Lower leg skin (tissue), 4 donors: ENCODE results near the gene PDE6A. TPM values are rescaled to one million over a fixed set of nuclear protein-coding genes. Genes with fewer than 3 reads are reported as not detected.

Experiments
- DNase-seq, 2 donors: peaks; one replicate each; pipeline ENCODE4 v3.0.0-alpha.2; 2019; ENCODE audit warnings: low spot score in 2 of 2
- H3K4me3 ChIP-seq: fragments of 200-600 bp; sonication (generic); 2 replicates; pipeline ENCODE4 v1.5.1; 2017; ENCODE audit warnings: mild to moderate bottlenecking, low read depth; ENCODE audit not compliant: poor library complexity, severe bottlenecking
- CTCF ChIP-seq, 3 donors: fragments of 450-650 bp; IDR thresholded peaks; one replicate each; pipeline ENCODE4 v1.5.1; 2016; ENCODE audit warnings: antibody characterized with exemption in 3 of 3, mild to moderate bottlenecking in 3 of 3, moderate library complexity in 2 of 3
- POLR2A ChIP-seq, 2 donors: fragments of 450-650 bp; IDR thresholded peaks; one replicate each; pipeline ENCODE4 v1.6.1; 2016 to 2017; ENCODE audit warnings: antibody characterized with exemption in 2 of 2, mild to moderate bottlenecking in 1 of 2, moderate library complexity in 1 of 2
- WGBS, 2 donors: methylation state at CpG; one replicate each; pipeline ENCODE4 v1.1.5; 2018; 5-methylcytosine and 5-hydroxymethylcytosine counted together
- intact Hi-C: fragments of 100-400 bp; cut with DNase I; formaldehyde crosslinking; loops from one replicate; pipeline ENCODE4 v1.15.0; 2023; ENCODE audit warnings: low total_unique reads
- total RNA-seq, 4 donors: library from RNA; depleted of rRNA; stranded (reverse); fragments of >200 nt; gene quantifications; one replicate each; pipeline ENCODE4 v1.1.0, GENCODE V29; 2016

The PDE6A gene
- total RNA-seq, 4 donors from 2014 or later: 0.04 to 1.0 (median 0.49) TPM; not detected in 1

- DNase-seq: no peak
- 76 to 85% methylated on average over 3 of the region's 3 CpGs for WGBS, 2 donors
- TF ChIP-seq POLR2A (IDR thresholded peaks at IDR 0.05): no peak
- TF ChIP-seq CTCF (IDR thresholded peaks at IDR 0.05): no peak
- no peak overlapping the region for H3K4me3 ChIP-seq
- intact Hi-C loops: no loop called here
These were observed 32.2 kb downstream of the PDE6A start for GRCh38 chr5:149912226-149912871.

- intact Hi-C loops: no loop called here
- DNase-seq: no peak
- WGBS, 2 donors: 82 to 88% methylated on average over 1 of the region's 1 CpG
- no peak overlapping the region for H3K4me3 ChIP-seq
- TF ChIP-seq CTCF (IDR thresholded peaks at IDR 0.05) (no peak), POLR2A (IDR thresholded peaks at IDR 0.05) (no peak)
These were observed 33.6 kb downstream of the PDE6A start for GRCh38 chr5:149911031-149911430.

- WGBS, 2 donors: 83 to 84% methylated on average over 3 of the region's 3 CpGs
- TF ChIP-seq CTCF (IDR thresholded peaks at IDR 0.05) (no peak), POLR2A (IDR thresholded peaks at IDR 0.05) (no peak)
- intact Hi-C loops: no loop called here
- DNase-seq: no peak
- H3K4me3 ChIP-seq: no peak overlapping the region
These were observed 36.8 kb downstream of the PDE6A start for GRCh38 chr5:149907828-149908227.

- no peak overlapping the region for H3K4me3 ChIP-seq
- DNase-seq: no peak
- TF ChIP-seq CTCF (IDR thresholded peaks at IDR 0.05) (no peak), POLR2A (IDR thresholded peaks at IDR 0.05) (no peak)
- intact Hi-C loops: no loop called here
These were observed 39.6 kb downstream of the PDE6A start for GRCh38 chr5:149904977-149905376.

GRCh38 chr5:149904293-149904886, 40.2 kb downstream of the PDE6A start:
- H3K4me3 ChIP-seq: no peak overlapping the region
- TF ChIP-seq CTCF (IDR thresholded peaks at IDR 0.05) (no peak), POLR2A (IDR thresholded peaks at IDR 0.05) (no peak)
- no peak for DNase-seq
- intact Hi-C loops: no loop called here
- 59 to 60% methylated on average over 4 of the region's 4 CpGs for WGBS, 2 donors

- WGBS, 2 donors: 91 to 95% methylated on average over 2 of the region's 2 CpGs
- DNase-seq: no peak
- TF ChIP-seq POLR2A (IDR thresholded peaks at IDR 0.05): no peak
- TF ChIP-seq CTCF (IDR thresholded peaks at IDR 0.05): no peak
- intact Hi-C loops: no loop called here
- H3K4me3 ChIP-seq: no peak overlapping the region
These were observed 41.2 kb downstream of the PDE6A start for GRCh38 chr5:149903404-149903803.
